ENCODE measurements around the gene MYO1B. TPM values are rescaled to one million over a fixed set of nuclear protein-coding genes. Genes with fewer than 3 reads are reported as not detected.

MYO1B gene
- total RNA-seq, 1 experiment from 2014 or later = 43.2 TPM

GRCh38 chr2:191206613-191207471 is 38.4 kb upstream of the MYO1B start:
- Histone ChIP-seq H4K5ac (ENCODE audit: insufficient read length, low read depth, low read length) (no peak overlapping the region), H3K79me2 (ENCODE audit: insufficient read depth, low read length) (no peaks in the 10 kb centered on the region), H3K14ac (ENCODE audit: insufficient read depth, low read length) (no peak overlapping the region), H2BK20ac (ENCODE audit: low read depth, low read length, poor library complexity, severe bottlenecking) (no peak overlapping the region), H3K23me2 (ENCODE audit: insufficient read length, low read depth, low read length, poor library complexity, severe bottlenecking) (no peaks in the 10 kb centered on the region), H3K4me2 (ENCODE audit: insufficient read depth, insufficient read length, low read length) (no peak overlapping the region), H3K56ac (ENCODE audit: insufficient read length, low read depth, low read length) (no peak overlapping the region), H3K79me1 (ENCODE audit: insufficient read depth, low read depth, low read length, poor library complexity, severe bottlenecking) (no peaks in the 10 kb centered on the region), H3K4ac (ENCODE audit: low read depth, low read length) (no peak overlapping the region), H4K8ac (replicated peaks; ENCODE audit: insufficient read length, low read depth, low read length) (no peak overlapping the region), H2BK12ac (ENCODE audit: insufficient read length, low read depth, low read length) (no peak overlapping the region), H4K91ac (ENCODE audit: insufficient read length, low read depth, low read length) (no peak overlapping the region), H3K9me3 (ENCODE audit: control insufficient read depth, low read depth, low read length) (no peaks in the 10 kb centered on the region), H2BK5ac (ENCODE audit: insufficient read length, low read length) (no peak overlapping the region), H3K27ac (ENCODE audit: insufficient read length, low read depth, low read length) (no peak overlapping the region), H4K20me1 (ENCODE audit: control insufficient read depth, insufficient read depth, insufficient read length) (no peaks in the 10 kb centered on the region), H3K4me1 (ENCODE audit: insufficient read depth, low read length) (no peaks in the 10 kb centered on the region), H3K18ac (ENCODE audit: insufficient read length, low read depth, low read length) (no peak overlapping the region), H2AK5ac (ENCODE audit: insufficient read length, low read length) (no peak overlapping the region), H3T11ph (ENCODE audit: low read length) (no peak overlapping the region), H2AFZ (ENCODE audit: low read length) (no peak overlapping the region), H2BK15ac (ENCODE audit: low read depth, low read length) (no peak overlapping the region), H3K27me3 (ENCODE audit: insufficient read depth, low read length) (no peaks in the 10 kb centered on the region), H3K9ac (ENCODE audit: extremely low read depth, insufficient read length, low read length) (no peak overlapping the region), H3K23ac (ENCODE audit: insufficient read length, low read depth, low read length) (no peak overlapping the region), H2BK120ac (ENCODE audit: low read depth, low read length, poor library complexity, severe bottlenecking) (no peak overlapping the region)
- peaks cover 0 to 4% of the 10 kb centered on the region in 2 experiments; a peak in 3 of 5 replicates for H3K9me3 Mint-ChIP-seq
- no peak overlapping the region for H3K27ac Mint-ChIP-seq
- peaks cover 0 to 3% of the 10 kb centered on the region in 2 experiments; a peak in 2 of 4 replicates for H3K4me1 Mint-ChIP-seq
- H3K36me3 Mint-ChIP-seq (ENCODE audit: insufficient read depth in 1 of 3, low read depth in 3 of 3) = peaks cover 0 to 4% (median 0%) of the 10 kb centered on the region in 3 experiments; a peak in 2 of 7 replicates
- no peak for DNase-seq
- TF ChIP-seq CTCF (conservative IDR thresholded peaks at IDR 0.05) = no peak
- H3K27me3 Mint-ChIP-seq (ENCODE audit: low read depth) = no peaks in the 10 kb centered on the region
- H3K4me3 Mint-ChIP-seq = no peak overlapping the region
- whole genome bisulfite sequencing (ENCODE audit: extremely low coverage, insufficient read length, low lambda C conversion rate) = no CpG with 5 or more reads among the region's 13 CpGs

All from H9 (cell line).